H1 (cell line): ENCODE data around the gene RBM19. TPM values are rescaled to one million over a fixed set of nuclear protein-coding genes. Genes with fewer than 3 reads are reported as not detected.

Experiments used
- CTCF ChIA-PET: fragments of 300-600 bp; sonication (Branson Sonifier 250); formaldehyde crosslinking; loops from one replicate; lab custom pipeline; 2021; ENCODE audit not compliant: partially characterized antibody; lab: Charles Lee
- POLR2A ChIA-PET: fragments of 300-600 bp; sonication (Branson Sonifier 250); formaldehyde crosslinking; loops from one replicate; lab custom pipeline; 2021; ENCODE audit warnings: inconsistent platforms; ENCODE audit not compliant: partially characterized antibody; lab: Charles Lee
- DNase-seq, 2 experiments: peaks; one replicate each; pipeline versions ENCODE4 v3.0.0 to v3.0.0-alpha.2; 2010 to 2022; ENCODE audit warnings: low spot score in 2 of 2, low read depth in 1 of 2, mixed read lengths in 1 of 2
- FAIRE-seq: peaks from 2 replicates; lab custom pipeline; 2011; peaks lifted over from hg19 to GRCh38; lab: Jason Lieb, UNC
- H2AFZ ChIP-seq: 2 replicates; pipeline ENCODE4 v1.8.1; 2012; ENCODE audit warnings: low read length, inconsistent platforms
- H2AK5ac ChIP-seq: 2 replicates; pipeline ENCODE4 v1.6.1; 2013; ENCODE audit warnings: low read depth, low read length
- H2BK120ac ChIP-seq: replicated peaks from 2 replicates; pipeline ENCODE3; 2013; ENCODE audit warnings: low read depth, low read length, inconsistent platforms
- H2BK12ac ChIP-seq: 2 replicates; pipeline ENCODE4 v1.6.1; 2013; ENCODE audit warnings: low read depth, low read length
- H2BK15ac ChIP-seq: 2 replicates; pipeline ENCODE4 v1.6.1; 2013; ENCODE audit warnings: low read length
- H2BK20ac ChIP-seq: 2 replicates; pipeline ENCODE4 v1.6.1; 2013; ENCODE audit warnings: low read length
- H2BK5ac ChIP-seq: 2 replicates; pipeline ENCODE4 v1.6.1; 2013; ENCODE audit warnings: low read depth, low read length
- H3K14ac ChIP-seq: 2 replicates; pipeline ENCODE4 v1.6.1; 2013; ENCODE audit warnings: inconsistent platforms; ENCODE audit not compliant: insufficient read length
- H3K18ac ChIP-seq: 2 replicates; pipeline ENCODE4 v1.6.1; 2013; ENCODE audit warnings: low read length; ENCODE audit errors: extremely low read depth
- H3K23ac ChIP-seq: 2 replicates; pipeline ENCODE4 v1.6.1; 2013; ENCODE audit warnings: inconsistent platforms; ENCODE audit not compliant: insufficient read length
- H3K23me2 ChIP-seq: 2 replicates; pipeline ENCODE4 v1.6.1; 2013; ENCODE audit warnings: low read depth, low read length
- H3K27ac ChIP-seq: 2 replicates; pipeline ENCODE4 v1.6.1; 2011; ENCODE audit warnings: low read depth, low read length, inconsistent platforms
- H3K27me3 ChIP-seq, 4 experiments: replicated peaks in 1 of 4; 1 replicate in 1 of 4; 2 replicates in 3 of 4; pipeline versions ENCODE4 v1.6.1 to v1.8.1; 2011 to 2013; ENCODE audit warnings: low read length in 3 of 4, mild to moderate bottlenecking in 3 of 4, inconsistent platforms in 2 of 4, mixed read lengths in 2 of 4, moderate library complexity in 1 of 4; ENCODE audit not compliant: control insufficient read depth in 3 of 4, insufficient read depth in 3 of 4; ENCODE audit errors: extremely low read depth in 1 of 4
- H3K36me3 ChIP-seq, 4 experiments: 2 replicates each; pipeline versions ENCODE4 v1.6.1 to v1.8.1; 2011 to 2013; ENCODE audit warnings: mild to moderate bottlenecking in 4 of 4, low read length in 3 of 4, moderate library complexity in 2 of 4, control low read depth in 1 of 4, inconsistent platforms in 1 of 4; ENCODE audit not compliant: insufficient read depth in 4 of 4, control insufficient read depth in 2 of 4
- H3K4ac ChIP-seq: replicated peaks from 2 replicates; pipeline ENCODE3; 2013; ENCODE audit warnings: low read length, low read depth, mixed read lengths, inconsistent platforms; ENCODE audit not compliant: insufficient read length
- H3K4me1 ChIP-seq, 4 experiments: replicated peaks in 1 of 4; 1 replicate in 1 of 4; 2 replicates in 3 of 4; pipeline versions ENCODE4 v1.6.1 to v1.8.1; 2011 to 2013; ENCODE audit warnings: low read length in 3 of 4, inconsistent platforms in 2 of 4, mixed read lengths in 1 of 4; ENCODE audit not compliant: insufficient read depth in 4 of 4, control insufficient read depth in 3 of 4
- H3K4me2 ChIP-seq, 2 experiments: 2 replicates each; pipeline versions ENCODE4 v1.6.1 to v1.8.1; 2011 to 2013; ENCODE audit warnings: low read depth in 2 of 2, low read length in 2 of 2, control low read depth in 1 of 2, inconsistent platforms in 1 of 2, mild to moderate bottlenecking in 1 of 2; ENCODE audit not compliant: insufficient read depth in 1 of 2
- H3K4me3 ChIP-seq, 4 experiments: fragments of 200-600, 300-600 bp in 1 of 4; sonication (generic), shearing (Covaris generic), sonication (Bioruptor Twin) in 1 of 4; 2 replicates each; pipeline versions ENCODE4 v1.5.1 to v1.8.1; 2011 to 2016; ENCODE audit warnings: low read length in 4 of 4, low read depth in 3 of 4, control low read depth in 2 of 4, inconsistent platforms in 2 of 4, mild to moderate bottlenecking in 2 of 4, mixed read lengths in 1 of 4, moderate library complexity in 1 of 4; ENCODE audit not compliant: insufficient read depth in 2 of 4; ENCODE audit errors: extremely low read depth in 1 of 4
- H3K56ac ChIP-seq: replicated peaks from 2 replicates; pipeline ENCODE3; 2013; ENCODE audit warnings: low read depth, mild to moderate bottlenecking, mixed read lengths, low read length, inconsistent platforms; ENCODE audit not compliant: insufficient read length
- H3K79me1 ChIP-seq: 2 replicates; pipeline ENCODE4 v1.6.1; 2013; ENCODE audit warnings: low read depth, low read length, control low read depth
- H3K79me2 ChIP-seq, 2 experiments: 2 replicates each; pipeline versions ENCODE4 v1.6.1 to v1.8.1; 2012 to 2013; ENCODE audit warnings: low read length in 2 of 2, mild to moderate bottlenecking in 2 of 2, inconsistent platforms in 1 of 2; ENCODE audit not compliant: insufficient read depth in 2 of 2, control insufficient read depth in 1 of 2
- H3K9ac ChIP-seq, 4 experiments: replicated peaks in 1 of 4; 1 replicate in 1 of 4; 2 replicates in 3 of 4; pipeline versions ENCODE4 v1.6.1 to v1.8.1; 2011 to 2013; ENCODE audit warnings: low read depth in 3 of 4, low read length in 3 of 4, control low read depth in 2 of 4, mild to moderate bottlenecking in 2 of 4, moderate library complexity in 2 of 4, inconsistent platforms in 1 of 4; ENCODE audit errors: extremely low read depth in 1 of 4
- H3K9me3 ChIP-seq, 2 experiments: 2 replicates each; pipeline versions ENCODE4 v1.6.1 to v1.8.1; 2012 to 2013; ENCODE audit warnings: mild to moderate bottlenecking in 2 of 2, moderate library complexity in 2 of 2, control low read depth in 1 of 2, inconsistent platforms in 1 of 2, low read depth in 1 of 2, low read length in 1 of 2, mixed read lengths in 1 of 2; ENCODE audit not compliant: insufficient read depth in 2 of 2
- H4K20me1 ChIP-seq, 2 experiments: replicated peaks in 1 of 2; 2 replicates each; pipeline versions ENCODE3 to v1.8.1; 2011 to 2013; ENCODE audit warnings: inconsistent platforms in 2 of 2, low read length in 2 of 2, mild to moderate bottlenecking in 1 of 2; ENCODE audit not compliant: insufficient read depth in 2 of 2, control insufficient read depth in 1 of 2
- H4K5ac ChIP-seq: 2 replicates; pipeline ENCODE4 v1.6.1; 2013; ENCODE audit warnings: low read length, low read depth, mixed read lengths, inconsistent platforms; ENCODE audit not compliant: insufficient read length
- H4K8ac ChIP-seq: 2 replicates; pipeline ENCODE4 v1.8.0; 2013; ENCODE audit warnings: mild to moderate bottlenecking, moderate library complexity, low read length, inconsistent platforms; ENCODE audit not compliant: insufficient read depth; ENCODE audit errors: extremely low read depth
- H4K91ac ChIP-seq: replicated peaks from 2 replicates; pipeline ENCODE3; 2013; ENCODE audit warnings: low read length, mixed read lengths, inconsistent platforms; ENCODE audit not compliant: insufficient read length
- ASH2L ChIP-seq: fragments of 200-600, 300-600 bp; sonication (generic); IDR thresholded peaks from one replicate; pipeline ENCODE4 v1.7.1; 2017; ENCODE audit warnings: low read length
- BACH1 ChIP-seq: IDR thresholded peaks from 2 replicates; pipeline ENCODE4 v1.6.1; 2012; ENCODE audit warnings: low read length, improper control_type of control experiment
- CHD1 ChIP-seq: IDR thresholded peaks from 2 replicates; pipeline ENCODE4 v1.6.1; 2012; ENCODE audit warnings: low read depth, low read length, improper control_type of control experiment
- FOSL1 ChIP-seq: IDR thresholded peaks from 2 replicates; pipeline ENCODE4 v1.6.1; 2011; ENCODE audit warnings: mild to moderate bottlenecking, low read depth, low read length, moderate library complexity; ENCODE audit not compliant: insufficient read depth
- GTF2F1 ChIP-seq: IDR thresholded peaks from 2 replicates; pipeline ENCODE4 v1.6.1; 2012; ENCODE audit warnings: low read depth, low read length, improper control_type of control experiment, borderline replicate concordance
- JUN ChIP-seq: IDR thresholded peaks from 2 replicates; pipeline ENCODE4 v1.6.1; 2011; ENCODE audit warnings: low read depth, mild to moderate bottlenecking, improper control_type of control experiment, low read length
- SIRT6 ChIP-seq: IDR thresholded peaks from one replicate; pipeline ENCODE4 v1.7.1; 2012; ENCODE audit warnings: low read length, inconsistent platforms
- WGBS, 2 experiments: shearing (Covaris generic) in 1 of 2; methylation state at CpG; one replicate each; pipeline versions ENCODE4 v1.1.6 to v1.1.7; 2013 to 2015; ENCODE audit warnings: low lambda C conversion rate in 2 of 2, mixed read lengths in 2 of 2, inconsistent platforms in 1 of 2, low coverage in 1 of 2, missing lambda C conversion rate in 1 of 2; ENCODE audit not compliant: insufficient replicate concordance in 2 of 2, insufficient coverage in 1 of 2, insufficient read length in 1 of 2; ENCODE audit errors: extremely low coverage in 1 of 2, missing lambda C conversion rate in 1 of 2; 5-methylcytosine and 5-hydroxymethylcytosine counted together
- polyA plus RNA-seq, 7 experiments: library from polyadenylated mRNA; depleted of rRNA in 3 of 7; stranded (reverse) in 5 of 7; unstranded in 2 of 7; fragments of >200 nt in 5 of 7; fragments of 200-250 nt in 2 of 7; gene quantifications; 1 replicate in 5 of 7; 2 replicates in 1 of 7; 4 replicates in 1 of 7; pipeline versions ENCODE4 v1.2.1 to v1.2.3, GENCODE V29; 2011 to 2013; ENCODE audit warnings: missing spikeins in 2 of 7, mixed read lengths in 2 of 7
- total RNA-seq: library from RNA; stranded (reverse); fragmentation: NEBNext Ultra II Directional; extraction: Animal tissue kit (Norgen Biotek cat#: 25700); gene quantifications from 2 replicates; pipeline ENCODE4 v1.2.1, GENCODE V29; 2021

RBM19 gene
- total and polyA plus RNA-seq, 2 of the 8 experiments (the other 6 are each of a cell fraction or from before 2014, with no cell fraction given), result 23.4 to 61.9 TPM

DNA sequence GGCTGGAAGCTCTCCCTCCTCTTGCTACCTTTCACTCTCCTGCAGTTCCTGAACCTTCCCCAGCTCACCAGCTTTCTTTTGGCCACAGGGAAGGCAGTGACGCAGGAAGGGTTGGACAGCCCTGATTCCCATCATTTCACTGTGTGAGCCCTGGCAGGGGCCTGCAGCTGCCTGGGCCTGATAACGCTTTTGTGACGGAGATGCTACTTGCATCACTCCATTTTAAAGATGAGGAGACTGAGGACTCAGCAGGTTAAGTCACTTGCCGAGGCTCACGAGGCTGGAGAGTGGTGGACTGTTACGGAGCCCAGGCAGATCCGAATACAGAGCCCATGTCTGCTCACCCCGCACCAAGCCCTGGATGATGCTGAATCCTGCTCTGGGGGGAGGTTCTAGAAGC is 145.3 kb downstream of the RBM19 start:
- Histone ChIP-seq H2BK5ac (no peak overlapping the region), H3K14ac (no peak overlapping the region), H3K36me3 (0 out of 8 replicates have a peak, but pooled peaks cover 0 to 2% (median 0%) of the 10 kb centered on the region in 4 experiments), H3K79me2 (no peaks in the 10 kb centered on the region), H4K8ac (no peak overlapping the region), H2BK20ac (no peak overlapping the region), H4K20me1 (no peaks in the 10 kb centered on the region), H3K18ac (no peak overlapping the region), H3K23ac (no peak overlapping the region), H3K56ac (no peak overlapping the region), H3K23me2 (no peaks in the 10 kb centered on the region), H2AFZ (no peak overlapping the region), H3K79me1 (no peaks in the 10 kb centered on the region), H2AK5ac (no peak overlapping the region), H2BK120ac (no peak overlapping the region), H3K9me3 (no peaks in the 10 kb centered on the region), H3K4me1 (peaks cover 0 to 5% (median 4%) of the 10 kb centered on the region in 4 experiments; a peak in 5 of 7 replicates), H2BK12ac (no peak overlapping the region), H3K4me3 (no peak overlapping the region), H3K4ac (no peak overlapping the region), H3K9ac (no peak overlapping the region), H3K27me3 (no peaks in the 10 kb centered on the region), H4K5ac (no peak overlapping the region), H3K4me2 (no peak overlapping the region), H4K91ac (no peak overlapping the region), H2BK15ac (no peak overlapping the region), H3K27ac (no peak overlapping the region)
- 84% methylated on average over 8 of the region's 8 CpGs; no CpG with 5 or more reads in 1 of the 2 experiments for WGBS, 2 experiments
- ChIA-PET CTCF (interaction anchor here (0.8 to 4.9 kb wide), 12 partner anchors 12 to 360 kb away, joined by 3 to 31 read pairs (median 4); no protein-coding TSS in a partner anchor), POLR2A (no interaction called here)
- no peak for FAIRE-seq
- no peak for DNase-seq
- no peak for TF ChIP-seq SIRT6
- no peak for TF ChIP-seq FOSL1
- TF ChIP-seq ASH2L, result no peak
- TF ChIP-seq JUN, result no peak
- no peak for TF ChIP-seq CHD1
- TF ChIP-seq GTF2F1, result no peak
- no peak for TF ChIP-seq BACH1
